ENCODE results near the gene ZNF280C.

The ZNF280C gene

GRCh38 chrX:130268449-130269170 is at the start of gene ZNF280C (continued):
- TF ChIP-seq ZNF76 (tag by site-specific recombination; IDR thresholded peaks at IDR 0.05; ENCODE audit: borderline replicate concordance, low read depth) = peak; percentile 86
- TF ChIP-seq ZFHX2 (tag by site-specific recombination; conservative IDR thresholded peaks at IDR 0.05) = peak; percentile 94
- no peak for TF ChIP-seq ZNF175 (tag by site-specific recombination; IDR thresholded peaks at IDR 0.05)
- TF ChIP-seq ZNF555 (tag by site-specific recombination; conservative IDR thresholded peaks at IDR 0.05) = no peak
- TF ChIP-seq PRDM1 (tag by site-specific recombination; IDR thresholded peaks at IDR 0.05) = no peak
- 0 out of 2 replicates have a peak, but pooled peaks have one; percentile 16 for TF ChIP-seq ZNF121 (tag by site-specific recombination; IDR thresholded peaks at IDR 0.05)
- peak; percentile 70 for TF ChIP-seq SP7 (tag by site-specific recombination; IDR thresholded peaks at IDR 0.05)
- TF ChIP-seq ZNF311 (tag by site-specific recombination; IDR thresholded peaks at IDR 0.05; ENCODE audit: borderline replicate concordance) = no peak
- peak; percentile 27; the same call in 1 of the 2 replicates for TF ChIP-seq ZNF777 (tag by site-specific recombination; IDR thresholded peaks at IDR 0.05; ENCODE audit: borderline replicate concordance)
- no peak for TF ChIP-seq ZNF10 (tag by site-specific recombination; IDR thresholded peaks at IDR 0.05)
- TF ChIP-seq ZNF354C (tag by site-specific recombination; IDR thresholded peaks at IDR 0.05; ENCODE audit: borderline replicate concordance, low read depth) = no peak
- TF ChIP-seq, protein P1, sequence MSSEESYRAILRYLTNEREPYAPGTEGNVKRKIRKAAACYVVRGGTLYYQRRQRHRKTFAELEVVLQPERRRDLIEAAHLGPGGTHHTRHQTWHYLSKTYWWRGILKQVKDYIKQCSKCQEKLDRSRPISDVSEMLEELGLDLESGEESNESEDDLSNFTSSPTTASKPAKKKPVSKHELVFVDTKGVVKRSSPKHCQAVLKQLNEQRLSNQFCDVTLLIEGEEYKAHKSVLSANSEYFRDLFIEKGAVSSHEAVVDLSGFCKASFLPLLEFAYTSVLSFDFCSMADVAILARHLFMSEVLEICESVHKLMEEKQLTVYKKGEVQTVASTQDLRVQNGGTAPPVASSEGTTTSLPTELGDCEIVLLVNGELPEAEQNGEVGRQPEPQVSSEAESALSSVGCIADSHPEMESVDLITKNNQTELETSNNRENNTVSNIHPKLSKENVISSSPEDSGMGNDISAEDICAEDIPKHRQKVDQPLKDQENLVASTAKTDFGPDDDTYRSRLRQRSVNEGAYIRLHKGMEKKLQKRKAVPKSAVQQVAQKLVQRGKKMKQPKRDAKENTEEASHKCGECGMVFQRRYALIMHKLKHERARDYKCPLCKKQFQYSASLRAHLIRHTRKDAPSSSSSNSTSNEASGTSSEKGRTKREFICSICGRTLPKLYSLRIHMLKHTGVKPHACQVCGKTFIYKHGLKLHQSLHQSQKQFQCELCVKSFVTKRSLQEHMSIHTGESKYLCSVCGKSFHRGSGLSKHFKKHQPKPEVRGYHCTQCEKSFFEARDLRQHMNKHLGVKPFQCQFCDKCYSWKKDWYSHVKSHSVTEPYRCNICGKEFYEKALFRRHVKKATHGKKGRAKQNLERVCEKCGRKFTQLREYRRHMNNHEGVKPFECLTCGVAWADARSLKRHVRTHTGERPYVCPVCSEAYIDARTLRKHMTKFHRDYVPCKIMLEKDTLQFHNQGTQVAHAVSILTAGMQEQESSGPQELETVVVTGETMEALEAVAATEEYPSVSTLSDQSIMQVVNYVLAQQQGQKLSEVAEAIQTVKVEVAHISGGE (tag by site-specific recombination; conservative IDR thresholded peaks at IDR 0.05; ENCODE audit: low read depth) = peak; percentile 79
- TF ChIP-seq ZNF138 (tag by site-specific recombination; IDR thresholded peaks at IDR 0.05; ENCODE audit: borderline replicate concordance) = no peak
- no peak; the same call in 1 of the 2 replicates for TF ChIP-seq ZNF398 (tag by site-specific recombination; IDR thresholded peaks at IDR 0.05)
- no peak; the same call in 1 of the 2 replicates for TF ChIP-seq ZNF501 (tag by site-specific recombination; IDR thresholded peaks at IDR 0.05)
- no peak for TF ChIP-seq BCL11A (tag by site-specific recombination; IDR thresholded peaks at IDR 0.05; ENCODE audit: low read depth)
- peak; percentile 82 for TF ChIP-seq ZEB2 (tag by site-specific recombination; IDR thresholded peaks at IDR 0.05)
- TF ChIP-seq MZF1 (tag by site-specific recombination; IDR thresholded peaks at IDR 0.05; ENCODE audit: borderline replicate concordance) = no peak
- no peak for TF ChIP-seq ZNF19 (tag by site-specific recombination; IDR thresholded peaks at IDR 0.05; ENCODE audit: low read depth)
- no peak for TF ChIP-seq ZNF157 (tag by site-specific recombination; IDR thresholded peaks at IDR 0.05)
- peak; percentile 98 for TF ChIP-seq ZBTB17 (tag by site-specific recombination; IDR thresholded peaks at IDR 0.05)
- TF ChIP-seq ZNF169 (tag by site-specific recombination; IDR thresholded peaks at IDR 0.05) = no peak
- no peak for TF ChIP-seq ZNF140 (tag by site-specific recombination; IDR thresholded peaks at IDR 0.05)
- TF ChIP-seq ZFP69B (tag by site-specific recombination; IDR thresholded peaks at IDR 0.05) = peak; percentile 60
- TF ChIP-seq ZNF596 (tag by site-specific recombination; IDR thresholded peaks at IDR 0.05) = no peak
- TF ChIP-seq GLIS2 (tag by site-specific recombination; IDR thresholded peaks at IDR 0.05) = peak; percentile 90
- no peak for TF ChIP-seq ZNF548 (tag by site-specific recombination; IDR thresholded peaks at IDR 0.05)
- no peak for TF ChIP-seq ZNF514 (tag by site-specific recombination; IDR thresholded peaks at IDR 0.05)
- peak; percentile 68 for TF ChIP-seq ZBTB26 (tag by site-specific recombination; optimal IDR thresholded peaks at IDR 0.05)
- TF ChIP-seq GLI4 (tag by site-specific recombination; IDR thresholded peaks at IDR 0.05) = no peak
- no peak for TF ChIP-seq PBX3 (CRISPR knock-in tag; IDR thresholded peaks at IDR 0.05)
- TF ChIP-seq ZNF239 (tag by site-specific recombination; IDR thresholded peaks at IDR 0.05) = no peak
- TF ChIP-seq, protein P2, sequence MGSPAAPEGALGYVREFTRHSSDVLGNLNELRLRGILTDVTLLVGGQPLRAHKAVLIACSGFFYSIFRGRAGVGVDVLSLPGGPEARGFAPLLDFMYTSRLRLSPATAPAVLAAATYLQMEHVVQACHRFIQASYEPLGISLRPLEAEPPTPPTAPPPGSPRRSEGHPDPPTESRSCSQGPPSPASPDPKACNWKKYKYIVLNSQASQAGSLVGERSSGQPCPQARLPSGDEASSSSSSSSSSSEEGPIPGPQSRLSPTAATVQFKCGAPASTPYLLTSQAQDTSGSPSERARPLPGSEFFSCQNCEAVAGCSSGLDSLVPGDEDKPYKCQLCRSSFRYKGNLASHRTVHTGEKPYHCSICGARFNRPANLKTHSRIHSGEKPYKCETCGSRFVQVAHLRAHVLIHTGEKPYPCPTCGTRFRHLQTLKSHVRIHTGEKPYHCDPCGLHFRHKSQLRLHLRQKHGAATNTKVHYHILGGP (tag by site-specific recombination; IDR thresholded peaks at IDR 0.05) = no peak

Data from HEK293 (cell line).